Mucosa of rectum (tissue), 2 donors: ENCODE results near the gene KRTAP9-4.
"Not testable (repeated sequence)": the region's sequence is repeated elsewhere in the genome, so short reads cannot be mapped to it uniquely, and the experiment has no call there.

ENCODE experiments used
- H3K27ac ChIP-seq, 2 donors: one replicate each; pipeline ENCODE4 v1.7.0; 2013; ENCODE audit warnings: inconsistent platforms in 2 of 2, low read depth in 2 of 2, low read length in 2 of 2
- H3K27me3 ChIP-seq, 2 donors: one replicate each; pipeline ENCODE4 v1.7.0; 2013; ENCODE audit warnings: low read length in 2 of 2; ENCODE audit not compliant: control insufficient read depth in 2 of 2, insufficient read depth in 2 of 2
- H3K36me3 ChIP-seq, 2 donors: one replicate each; pipeline ENCODE4 v1.7.0; 2013; ENCODE audit warnings: low read length in 2 of 2; ENCODE audit not compliant: control insufficient read depth in 2 of 2, insufficient read depth in 2 of 2
- H3K4me1 ChIP-seq, 2 donors: one replicate each; pipeline ENCODE4 v1.7.0; 2013; ENCODE audit warnings: low read length in 2 of 2, mild to moderate bottlenecking in 1 of 2; ENCODE audit not compliant: control insufficient read depth in 2 of 2, insufficient read depth in 2 of 2
- H3K4me3 ChIP-seq, 2 donors: one replicate each; pipeline ENCODE4 v1.7.0; 2013; ENCODE audit warnings: low read length in 2 of 2
- H3K9ac ChIP-seq, 2 donors: one replicate each; pipeline ENCODE4 v1.7.0; 2013; ENCODE audit warnings: low read length in 2 of 2, low read depth in 1 of 2, mild to moderate bottlenecking in 1 of 2
- H3K9me3 ChIP-seq, 2 donors: one replicate each; pipeline ENCODE4 v1.7.0; 2013; ENCODE audit warnings: low read length in 2 of 2; ENCODE audit not compliant: control insufficient read depth in 2 of 2
- donor health status: healthy.
- donor health status: Normal muscosa, but diverticular disease.

The KRTAP9-4 gene

GRCh38 chr17:41265078-41265477, 15.6 kb downstream of the KRTAP9-4 start, which contains the start of gene KRTAP9-6:
Gene KRTAP9-6, plus strand, starts transcription at chr17:41265378. Its CDS starts 0 bp downstream, at chr17:41265378.
- no peak within 1 kb of the TSS for H3K27ac ChIP-seq
- no peak within 1 kb of the TSS for H3K9ac ChIP-seq
- peaks cover 0 to 10% of the 10 kb centered on the region in 2 donors for H3K27me3 ChIP-seq

GRCh38 chr17:41267711-41268110, 18.2 kb downstream of the KRTAP9-4 start:
- no peak overlapping the region for H3K4me3 ChIP-seq
- H3K4me1 ChIP-seq, result no peaks in the 10 kb centered on the region
- no peaks in the 10 kb centered on the region for H3K9me3 ChIP-seq
- H3K27ac ChIP-seq, result no peak overlapping the region
- H3K27me3 ChIP-seq, result peaks cover 0 to 6% of the 10 kb centered on the region in 2 donors
- no peaks in the 10 kb centered on the region for H3K36me3 ChIP-seq
- H3K9ac ChIP-seq, result no peak overlapping the region

More at GRCh38 chr17:41265078-41265477, 15.6 kb downstream of the KRTAP9-4 start, which contains the start of gene KRTAP9-6:
- H3K9me3 ChIP-seq, result no peaks in the 10 kb centered on the region
- no peaks in the 10 kb centered on the region for H3K36me3 ChIP-seq
- no peaks in the 10 kb centered on the region for H3K4me1 ChIP-seq
- no peak within 1 kb of the TSS for H3K4me3 ChIP-seq

GRCh38 chr17:41271323-41271722, 21.8 kb downstream of the KRTAP9-4 start:
- not testable (repeated sequence) for H3K36me3 ChIP-seq, H3K27me3 ChIP-seq, H3K4me3 ChIP-seq, H3K9me3 ChIP-seq, H3K4me1 ChIP-seq, H3K27ac ChIP-seq, H3K9ac ChIP-seq

GRCh38 chr17:41271858-41272257, 22.4 kb downstream of the KRTAP9-4 start:
- no peak overlapping the region for H3K27ac ChIP-seq
- no peaks in the 10 kb centered on the region for H3K9me3 ChIP-seq
- H3K9ac ChIP-seq, result no peak overlapping the region
- no peaks in the 10 kb centered on the region for H3K36me3 ChIP-seq
- H3K27me3 ChIP-seq, result peaks cover 0 to 5% of the 10 kb centered on the region in 2 donors
- no peaks in the 10 kb centered on the region for H3K4me1 ChIP-seq
- H3K4me3 ChIP-seq, result no peak overlapping the region

GRCh38 chr17:41275648-41276190, 26.2 kb downstream of the KRTAP9-4 start, which contains the start of gene KRTAP9-7:
Gene KRTAP9-7, plus strand, starts transcription at chr17:41275698. Its CDS starts 0 bp downstream, at chr17:41275698.
- not testable (repeated sequence) for H3K4me1 ChIP-seq, H3K27ac ChIP-seq, H3K36me3 ChIP-seq, H3K4me3 ChIP-seq, H3K9ac ChIP-seq, H3K27me3 ChIP-seq, H3K9me3 ChIP-seq

GRCh38 chr17:41278176-41278955, 28.9 kb downstream of the KRTAP9-4 start:
- no peaks in the 10 kb centered on the region for H3K9me3 ChIP-seq
- H3K9ac ChIP-seq, result no peak overlapping the region
- peaks cover 0 to 5% of the 10 kb centered on the region in 2 donors for H3K27me3 ChIP-seq
- H3K4me1 ChIP-seq, result no peaks in the 10 kb centered on the region
- H3K36me3 ChIP-seq, result no peaks in the 10 kb centered on the region
- H3K4me3 ChIP-seq, result no peak overlapping the region
- H3K27ac ChIP-seq, result no peak overlapping the region

- H3K9me3 ChIP-seq, result no peaks in the 10 kb centered on the region
- no peak overlapping the region for H3K9ac ChIP-seq
- no peak overlapping the region for H3K27ac ChIP-seq
- H3K4me1 ChIP-seq, result no peaks in the 10 kb centered on the region
- H3K27me3 ChIP-seq, result peaks cover 0 to 2% of the 10 kb centered on the region in 2 donors
- H3K36me3 ChIP-seq, result no peaks in the 10 kb centered on the region
- no peak overlapping the region for H3K4me3 ChIP-seq
Measured at GRCh38 chr17:41284043-41284442, 34.6 kb downstream of the KRTAP9-4 start.

- H3K4me1 ChIP-seq, result no peaks in the 10 kb centered on the region
- H3K9ac ChIP-seq, result no peak overlapping the region
- H3K27me3 ChIP-seq, result peaks cover 0 to 2% of the 10 kb centered on the region in 2 donors
- H3K36me3 ChIP-seq, result no peaks in the 10 kb centered on the region
- H3K4me3 ChIP-seq, result no peak overlapping the region
- no peak overlapping the region for H3K27ac ChIP-seq
- H3K9me3 ChIP-seq, result no peaks in the 10 kb centered on the region
Measured at GRCh38 chr17:41284546-41284945, 35.1 kb downstream of the KRTAP9-4 start.

GRCh38 chr17:41287050-41287449, 37.6 kb downstream of the KRTAP9-4 start:
- H3K9ac ChIP-seq, result no peak overlapping the region
- H3K36me3 ChIP-seq, result no peaks in the 10 kb centered on the region
- H3K4me3 ChIP-seq, result no peak overlapping the region
- H3K4me1 ChIP-seq, result no peaks in the 10 kb centered on the region
- H3K27ac ChIP-seq, result no peak overlapping the region
- no peaks in the 10 kb centered on the region for H3K9me3 ChIP-seq
- H3K27me3 ChIP-seq, result peaks cover 0 to 6% of the 10 kb centered on the region in 2 donors

- H3K27ac ChIP-seq, result no peak overlapping the region
- H3K27me3 ChIP-seq, result peaks cover 0 to 6% of the 10 kb centered on the region in 2 donors
- H3K4me3 ChIP-seq, result no peak overlapping the region
- no peaks in the 10 kb centered on the region for H3K9me3 ChIP-seq
- no peaks in the 10 kb centered on the region for H3K36me3 ChIP-seq
- H3K4me1 ChIP-seq, result no peaks in the 10 kb centered on the region
- H3K9ac ChIP-seq, result no peak overlapping the region
Measured at GRCh38 chr17:41294016-41294415, 44.5 kb downstream of the KRTAP9-4 start.
